Measurements from ENCODE around the gene GCAT. TPM values are rescaled to one million over a fixed set of nuclear protein-coding genes. Genes with fewer than 3 reads are reported as not detected.

Gene GCAT
- total RNA-seq, 1 experiment from 2014 or later, result 32.8 TPM

DNA sequence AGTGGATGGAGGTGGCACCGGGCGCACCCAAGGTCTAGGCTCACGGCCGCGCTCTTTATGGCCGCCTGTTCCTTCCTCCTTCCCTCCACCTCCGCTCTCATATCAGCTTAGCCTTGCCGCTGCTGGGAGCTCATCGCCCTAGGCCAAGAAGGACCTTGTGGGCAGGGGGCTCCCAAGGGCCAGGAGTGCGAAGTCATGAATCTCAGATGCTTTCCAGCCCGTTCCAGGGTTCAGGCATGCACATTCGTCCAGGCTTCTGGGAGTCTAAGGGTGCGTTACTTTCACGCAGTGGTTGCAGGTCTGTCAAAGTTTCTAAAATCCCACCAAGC, 11.3 kb downstream of the GCAT start:
- no peak for DNase-seq (ENCODE audit: unreplicated experiment)
- CTCF ChIA-PET, result interaction anchor here (0.6 to 5.7 kb wide), 8 partner anchors 7 to 180 kb away, joined by 3 to 60 read pairs (median 10); partner anchors contain the start of gene SH3BP1
- no TSS peak for BruUV-seq (replicated peaks)
- Mint-ChIP-seq H3K4me1 (ENCODE audit: insufficient read depth, unreplicated experiment) (peaks cover 6% of the 10 kb centered on the region), H3K36me3 (ENCODE audit: insufficient read depth, unreplicated experiment) (no peaks in the 10 kb centered on the region), H3K27me3 (ENCODE audit: insufficient read depth, unreplicated experiment) (no peaks in the 10 kb centered on the region), H3K9me3 (ENCODE audit: unreplicated experiment) (no peaks in the 10 kb centered on the region), H3K4me3 (ENCODE audit: unreplicated experiment) (no peak overlapping the region), H3K27ac (ENCODE audit: low read depth, unreplicated experiment) (no peak overlapping the region)
- intact Hi-C loops (cut with micrococcal nuclease), result no loop called here
- no peak for TF ChIP-seq CTCF (IDR thresholded peaks at IDR 0.05; ENCODE audit: unreplicated experiment)
- POLR2A ChIA-PET, result interaction anchor here (3.9 kb wide), 1 partner anchor 11 kb away, joined by 20 read pairs; the partner anchor contains the start of gene GCAT

- POLR2A ChIA-PET, result no interaction called here
- no peak for TF ChIP-seq CTCF (IDR thresholded peaks at IDR 0.05; ENCODE audit: unreplicated experiment)
- H3K9me3 Mint-ChIP-seq (ENCODE audit: unreplicated experiment), result no peaks in the 10 kb centered on the region
- CTCF ChIA-PET, result interaction anchor here (5.7 kb wide), 1 partner anchor 43 kb away, joined by 60 read pairs; no protein-coding TSS in a partner anchor
- BruUV-seq (replicated peaks), result no TSS peak
- no peak overlapping the region for H3K27ac Mint-ChIP-seq (ENCODE audit: low read depth, unreplicated experiment)
- no peak overlapping the region for H3K4me3 Mint-ChIP-seq (ENCODE audit: unreplicated experiment)
- H3K36me3 Mint-ChIP-seq (ENCODE audit: insufficient read depth, unreplicated experiment), result no peaks in the 10 kb centered on the region
- no peaks in the 10 kb centered on the region for H3K27me3 Mint-ChIP-seq (ENCODE audit: insufficient read depth, unreplicated experiment)
- intact Hi-C loops (cut with micrococcal nuclease), result no loop called here
- DNase-seq (ENCODE audit: unreplicated experiment), result no peak
- H3K4me1 Mint-ChIP-seq (ENCODE audit: insufficient read depth, unreplicated experiment), result peaks cover 6% of the 10 kb centered on the region
These were observed 12.6 kb downstream of the GCAT start for GRCh38 chr22:37820350-37820749.

GRCh38 chr22:37822079-37822833, 14.5 kb downstream of the GCAT start:
- CTCF ChIA-PET, result interaction anchor here (0.8 kb wide), 1 partner anchor 143 kb away, joined by 3 read pairs; no protein-coding TSS in a partner anchor

More at GRCh38 chr22:37822079-37822833, 14.5 kb downstream of the GCAT start:
- TF ChIP-seq CTCF (IDR thresholded peaks at IDR 0.05; ENCODE audit: unreplicated experiment), result no peak
- no peak overlapping the region for H3K4me3 Mint-ChIP-seq (ENCODE audit: unreplicated experiment)
- no peak for DNase-seq (ENCODE audit: unreplicated experiment)
- BruUV-seq (replicated peaks), result no TSS peak
- POLR2A ChIA-PET, result interaction anchor here (1.3 kb wide), 1 partner anchor 27 kb away, joined by 6 read pairs; the partner anchor contains the start of gene EIF3L
- H3K27ac Mint-ChIP-seq (ENCODE audit: low read depth, unreplicated experiment), result no peak overlapping the region
- intact Hi-C loops (cut with micrococcal nuclease), result no loop called here
- no peaks in the 10 kb centered on the region for H3K27me3 Mint-ChIP-seq (ENCODE audit: insufficient read depth, unreplicated experiment)
- peaks cover 6% of the 10 kb centered on the region for H3K4me1 Mint-ChIP-seq (ENCODE audit: insufficient read depth, unreplicated experiment)
- no peaks in the 10 kb centered on the region for H3K9me3 Mint-ChIP-seq (ENCODE audit: unreplicated experiment)
- H3K36me3 Mint-ChIP-seq (ENCODE audit: insufficient read depth, unreplicated experiment), result no peaks in the 10 kb centered on the region
